Measurements from ENCODE around the gene PTPRG.

DNA sequence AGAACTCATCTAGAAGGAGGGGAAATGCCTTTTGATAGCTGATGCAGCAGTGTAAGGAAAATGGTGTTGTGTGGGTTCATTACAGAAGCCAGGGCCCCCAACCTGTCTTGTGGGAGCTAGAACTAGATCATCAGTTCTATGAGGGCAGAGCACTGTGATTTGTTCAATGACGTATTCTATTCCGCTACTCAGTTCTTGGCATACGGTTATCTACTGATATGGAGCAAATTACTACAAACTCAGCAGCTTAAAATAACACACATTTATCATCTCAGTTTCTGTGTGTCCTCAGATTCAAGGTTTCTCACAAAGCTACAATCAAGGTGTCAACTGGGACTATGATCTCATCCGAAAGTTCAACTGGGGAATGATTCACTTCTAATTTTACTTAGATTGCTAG lies 561.4 kb downstream of the PTPRG start:
- TF ChIP-seq EZH2 (IDR thresholded peaks at IDR 0.05; ENCODE audit: low read depth, unreplicated experiment) = no peak
- TF ChIP-seq, protein P1, sequence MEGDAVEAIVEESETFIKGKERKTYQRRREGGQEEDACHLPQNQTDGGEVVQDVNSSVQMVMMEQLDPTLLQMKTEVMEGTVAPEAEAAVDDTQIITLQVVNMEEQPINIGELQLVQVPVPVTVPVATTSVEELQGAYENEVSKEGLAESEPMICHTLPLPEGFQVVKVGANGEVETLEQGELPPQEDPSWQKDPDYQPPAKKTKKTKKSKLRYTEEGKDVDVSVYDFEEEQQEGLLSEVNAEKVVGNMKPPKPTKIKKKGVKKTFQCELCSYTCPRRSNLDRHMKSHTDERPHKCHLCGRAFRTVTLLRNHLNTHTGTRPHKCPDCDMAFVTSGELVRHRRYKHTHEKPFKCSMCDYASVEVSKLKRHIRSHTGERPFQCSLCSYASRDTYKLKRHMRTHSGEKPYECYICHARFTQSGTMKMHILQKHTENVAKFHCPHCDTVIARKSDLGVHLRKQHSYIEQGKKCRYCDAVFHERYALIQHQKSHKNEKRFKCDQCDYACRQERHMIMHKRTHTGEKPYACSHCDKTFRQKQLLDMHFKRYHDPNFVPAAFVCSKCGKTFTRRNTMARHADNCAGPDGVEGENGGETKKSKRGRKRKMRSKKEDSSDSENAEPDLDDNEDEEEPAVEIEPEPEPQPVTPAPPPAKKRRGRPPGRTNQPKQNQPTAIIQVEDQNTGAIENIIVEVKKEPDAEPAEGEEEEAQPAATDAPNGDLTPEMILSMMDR (conservative IDR thresholded peaks at IDR 0.05; ENCODE audit: low read depth in 2 of 2) = no peak
- TF ChIP-seq POLR2AphosphoS5 (IDR thresholded peaks at IDR 0.05; ENCODE audit: low read depth) = no peak
- TF ChIP-seq REST (IDR thresholded peaks at IDR 0.05; ENCODE audit: unreplicated experiment) = no peak
- no peak for TF ChIP-seq EZH2phosphoT487 (IDR thresholded peaks at IDR 0.05; ENCODE audit: unreplicated experiment)
- TF ChIP-seq ZNF331 (CRISPR knock-in tag; IDR thresholded peaks at IDR 0.05; ENCODE audit: low read depth) = no peak
- no peak for TF ChIP-seq ZNF462 (CRISPR knock-in tag; IDR thresholded peaks at IDR 0.05)
- no peak for TF ChIP-seq ETS1 (IDR thresholded peaks at IDR 0.05)
- no peak for TF ChIP-seq CREB1 (CRISPR knock-in tag; IDR thresholded peaks at IDR 0.05; ENCODE audit: low read depth)
- no peak for TF ChIP-seq ZNF114 (CRISPR knock-in tag; IDR thresholded peaks at IDR 0.05)
- no peak for TF ChIP-seq JUNB (IDR thresholded peaks at IDR 0.05; ENCODE audit: unreplicated experiment)
- TF ChIP-seq STAT1 (IDR thresholded peaks at IDR 0.05; ENCODE audit: unreplicated experiment) = no peak

All from GM23338 (cell line).